LHCN-M2 (cell line): ENCODE data around the gene LRMDA. TPM values are rescaled to one million over a fixed set of nuclear protein-coding genes. Genes with fewer than 3 reads are reported as not detected.
A peak's percentile ranks its signal among the peaks of the same experiment; 100 is the strongest.

Source experiments
- DNase-seq: peaks from one replicate; pipeline ENCODE4 v3.0.0-alpha.2; 2012; ENCODE audit warnings: low read depth
- total RNA-seq: library from RNA; depleted of rRNA; stranded (reverse); fragments of >200 nt; gene quantifications from 2 replicates; pipeline ENCODE4 v1.2.3, GENCODE V29; 2014

LRMDA gene
- total RNA-seq, 1 experiment from 2014 or later = not detected

GRCh38 chr10:75904499-75905283 is 473.3 kb downstream of the LRMDA start:
- DNase-seq = no peak

- no peak for DNase-seq
These were observed 474.1 kb downstream of the LRMDA start for GRCh38 chr10:75905490-75905889.

- peak; percentile 8 for DNase-seq
These were observed 478.6 kb downstream of the LRMDA start for GRCh38 chr10:75910032-75910431.

GRCh38 chr10:75911426-75911825 is 480.0 kb downstream of the LRMDA start:
- DNase-seq = no peak

GRCh38 chr10:75916906-75917305 is 485.5 kb downstream of the LRMDA start:
- no peak for DNase-seq

- DNase-seq = no peak
These were observed 488.5 kb downstream of the LRMDA start for GRCh38 chr10:75919913-75920312.

- no peak for DNase-seq
These were observed 491.0 kb downstream of the LRMDA start for GRCh38 chr10:75922435-75922834.

GRCh38 chr10:75924309-75924902 is 493.0 kb downstream of the LRMDA start:
- DNase-seq = no peak

- DNase-seq = no peak
These were observed 494.6 kb downstream of the LRMDA start for GRCh38 chr10:75925999-75926398.

- DNase-seq = peak; percentile 18
These were observed 495.3 kb downstream of the LRMDA start for GRCh38 chr10:75926763-75927162.

GRCh38 chr10:75928231-75928630 is 496.8 kb downstream of the LRMDA start:
- no peak for DNase-seq

GRCh38 chr10:75929630-75930161 is 498.3 kb downstream of the LRMDA start:
- no peak for DNase-seq

- DNase-seq = no peak
These were observed 501.5 kb downstream of the LRMDA start for GRCh38 chr10:75932921-75933320.

GRCh38 chr10:75935240-75935639 is 503.8 kb downstream of the LRMDA start:
- DNase-seq = no peak

- no peak for DNase-seq
These were observed 504.4 kb downstream of the LRMDA start for GRCh38 chr10:75935650-75936400.

- no peak for DNase-seq
These were observed 505.4 kb downstream of the LRMDA start for GRCh38 chr10:75936841-75937240.

GRCh38 chr10:75937823-75938222 is 506.4 kb downstream of the LRMDA start:
- no peak for DNase-seq

GRCh38 chr10:75938380-75939122 is 507.1 kb downstream of the LRMDA start:
- no peak for DNase-seq

GRCh38 chr10:75939541-75939940 is 508.1 kb downstream of the LRMDA start:
- no peak for DNase-seq

- DNase-seq = no peak
These were observed 509.3 kb downstream of the LRMDA start for GRCh38 chr10:75940742-75941141.

GRCh38 chr10:75941223-75941801 is 509.9 kb downstream of the LRMDA start:
- no peak for DNase-seq
